Parathyroid adenoma (tissue), 2 donors: ENCODE measurements around the gene SLC11A1.
A peak's percentile ranks its signal among the peaks of the same experiment; 100 is the strongest.

Experiments
- H2AFZ ChIP-seq: fragments of 300-600 bp; sonication (generic); one replicate; pipeline ENCODE4 v1.7.0; 2017; ENCODE audit warnings: antibody characterized with exemption, mild to moderate bottlenecking
- H3K27ac ChIP-seq: fragments of 300-600 bp; sonication (generic); one replicate; pipeline ENCODE4 v1.7.0; 2017
- H3K27me3 ChIP-seq: fragments of 300-600 bp; sonication (generic); one replicate; pipeline ENCODE4 v1.7.0; 2017; ENCODE audit warnings: low read length; ENCODE audit not compliant: control insufficient read depth, insufficient read depth
- H3K36me3 ChIP-seq: fragments of 300-600 bp; sonication (generic); one replicate; pipeline ENCODE4 v1.7.0; 2017; ENCODE audit warnings: low read length; ENCODE audit not compliant: control insufficient read depth, insufficient read depth
- H3K4me1 ChIP-seq: fragments of 300-600 bp; sonication (generic); one replicate; pipeline ENCODE4 v1.7.0; 2017; ENCODE audit warnings: control low read depth
- H3K4me2 ChIP-seq: fragments of 300-600 bp; sonication (generic); one replicate; pipeline ENCODE4 v1.7.0; 2017; ENCODE audit warnings: low read length
- H3K4me3 ChIP-seq: fragments of 300-600 bp; sonication (generic); one replicate; pipeline ENCODE4 v1.7.0; 2017; ENCODE audit warnings: low read depth, low read length
- H3K79me2 ChIP-seq: fragments of 300-600 bp; sonication (generic); one replicate; pipeline ENCODE4 v1.7.0; 2017; ENCODE audit warnings: control low read depth
- H3K9ac ChIP-seq: fragments of 300-600 bp; sonication (generic); one replicate; pipeline ENCODE4 v1.7.0; 2017; ENCODE audit warnings: mild to moderate bottlenecking
- H3K9me3 ChIP-seq: fragments of 300-600 bp; sonication (generic); one replicate; pipeline ENCODE4 v1.7.0; 2017; ENCODE audit warnings: low read length; ENCODE audit not compliant: control insufficient read depth
- TF ChIP-seq, protein P1 (sequence below): fragments of 300-600 bp; sonication (generic); IDR thresholded peaks from one replicate; pipeline ENCODE4 v1.7.0; 2017; ENCODE audit warnings: antibody characterized with exemption, mild to moderate bottlenecking
- donor health status: primary hyperparathyroidism.

The SLC11A1 gene

DNA sequence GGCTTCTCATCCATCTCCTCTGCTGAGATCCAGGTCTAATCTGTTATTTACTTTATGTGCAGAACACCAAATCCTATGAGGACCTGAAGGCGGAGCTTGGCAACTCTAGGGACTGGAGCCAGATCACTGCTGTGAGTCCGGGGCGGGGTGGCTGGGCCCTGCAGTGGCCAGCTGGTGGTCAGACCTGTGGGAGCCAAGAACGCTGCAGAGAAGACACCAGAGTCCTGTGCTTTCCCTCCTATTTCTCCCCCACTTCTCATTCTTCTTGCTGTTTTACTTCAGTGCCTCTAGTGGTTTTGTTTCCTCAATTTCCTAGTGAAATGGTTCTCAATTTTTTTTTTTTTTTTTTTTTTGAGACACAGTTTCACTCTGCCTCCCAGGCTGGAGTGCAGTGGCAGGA lies 56.5 kb downstream of the SLC11A1 start:
- Histone ChIP-seq H3K36me3 (no peaks in the 10 kb centered on the region), H3K79me2 (no peaks in the 10 kb centered on the region), H3K9ac (no peak overlapping the region), H3K9me3 (no peaks in the 10 kb centered on the region), H3K4me3 (no peak overlapping the region), H3K4me2 (no peak overlapping the region), H3K27ac (no peak overlapping the region), H3K27me3 (no peaks in the 10 kb centered on the region), H2AFZ (peak overlapping the region; percentile 22), H3K4me1 (peaks cover 2% of the 10 kb centered on the region)
- TF ChIP-seq, protein P1, sequence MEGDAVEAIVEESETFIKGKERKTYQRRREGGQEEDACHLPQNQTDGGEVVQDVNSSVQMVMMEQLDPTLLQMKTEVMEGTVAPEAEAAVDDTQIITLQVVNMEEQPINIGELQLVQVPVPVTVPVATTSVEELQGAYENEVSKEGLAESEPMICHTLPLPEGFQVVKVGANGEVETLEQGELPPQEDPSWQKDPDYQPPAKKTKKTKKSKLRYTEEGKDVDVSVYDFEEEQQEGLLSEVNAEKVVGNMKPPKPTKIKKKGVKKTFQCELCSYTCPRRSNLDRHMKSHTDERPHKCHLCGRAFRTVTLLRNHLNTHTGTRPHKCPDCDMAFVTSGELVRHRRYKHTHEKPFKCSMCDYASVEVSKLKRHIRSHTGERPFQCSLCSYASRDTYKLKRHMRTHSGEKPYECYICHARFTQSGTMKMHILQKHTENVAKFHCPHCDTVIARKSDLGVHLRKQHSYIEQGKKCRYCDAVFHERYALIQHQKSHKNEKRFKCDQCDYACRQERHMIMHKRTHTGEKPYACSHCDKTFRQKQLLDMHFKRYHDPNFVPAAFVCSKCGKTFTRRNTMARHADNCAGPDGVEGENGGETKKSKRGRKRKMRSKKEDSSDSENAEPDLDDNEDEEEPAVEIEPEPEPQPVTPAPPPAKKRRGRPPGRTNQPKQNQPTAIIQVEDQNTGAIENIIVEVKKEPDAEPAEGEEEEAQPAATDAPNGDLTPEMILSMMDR, result no peak

DNA sequence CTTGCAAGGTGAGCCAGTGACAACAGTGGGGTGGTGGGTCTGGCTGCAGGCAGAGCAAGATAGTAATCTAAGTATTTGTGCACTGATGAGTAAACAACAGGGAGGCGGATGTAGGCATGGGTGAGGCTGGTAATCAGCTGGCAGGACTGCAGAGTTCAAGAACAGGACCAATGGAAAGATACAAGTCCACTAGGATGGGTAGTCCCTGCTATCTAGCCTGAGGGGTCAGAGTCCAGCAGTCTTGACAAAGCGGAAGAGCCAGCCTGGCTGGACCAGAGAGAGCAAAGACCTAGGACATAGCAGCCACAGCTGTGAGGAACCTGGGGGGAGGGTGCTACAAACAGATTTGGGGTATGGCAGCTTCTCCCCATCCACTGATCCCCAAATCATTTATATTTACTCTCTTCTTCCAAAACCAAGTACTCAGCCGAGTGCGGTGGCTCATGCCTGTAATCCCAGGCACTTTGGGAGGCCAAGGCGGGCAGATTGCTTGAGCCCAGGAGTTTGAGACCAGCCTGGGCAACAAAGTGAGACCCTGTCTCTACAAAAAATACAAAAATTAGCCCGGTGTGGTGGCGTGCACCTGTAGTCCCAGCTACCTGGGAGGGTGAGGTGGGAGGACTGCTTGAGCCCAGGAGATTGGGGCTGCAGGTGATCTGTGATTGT lies 62.8 kb downstream of the SLC11A1 start:
- H3K4me2 ChIP-seq, result no peak overlapping the region
- peaks cover 10% of the 10 kb centered on the region for H3K4me1 ChIP-seq
- H3K27ac ChIP-seq, result no peak overlapping the region
- H2AFZ ChIP-seq, result no peak overlapping the region
- H3K4me3 ChIP-seq, result no peak overlapping the region
- H3K9me3 ChIP-seq, result no peaks in the 10 kb centered on the region
- H3K27me3 ChIP-seq, result no peaks in the 10 kb centered on the region
- no peak overlapping the region for H3K9ac ChIP-seq
- TF ChIP-seq, protein P1, result no peak
- H3K79me2 ChIP-seq, result no peaks in the 10 kb centered on the region
- no peaks in the 10 kb centered on the region for H3K36me3 ChIP-seq

DNA sequence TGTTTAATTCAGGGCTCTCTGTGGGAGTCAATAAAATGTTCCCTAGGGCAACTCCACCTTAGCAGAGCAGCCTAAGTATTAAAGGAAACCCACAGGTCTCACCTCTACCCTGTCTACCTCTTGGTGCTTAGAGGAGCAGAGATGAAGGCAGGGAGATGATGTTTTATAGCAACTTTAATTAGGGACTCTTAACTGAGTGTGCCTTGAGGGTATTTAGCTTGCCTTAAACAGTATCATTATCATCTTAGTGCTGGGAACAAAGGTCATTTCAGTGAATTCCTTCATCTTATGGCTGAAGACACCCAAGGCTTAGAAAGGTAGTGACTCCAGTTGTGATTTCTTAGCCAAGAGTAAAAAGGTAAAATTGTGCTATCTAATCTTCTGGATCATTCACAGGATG lies 63.5 kb downstream of the SLC11A1 start:
- Histone ChIP-seq H3K4me2 (no peak overlapping the region), H3K4me3 (no peak overlapping the region), H2AFZ (no peak overlapping the region), H3K4me1 (peaks cover 10% of the 10 kb centered on the region), H3K27me3 (no peaks in the 10 kb centered on the region), H3K36me3 (no peaks in the 10 kb centered on the region), H3K9me3 (no peaks in the 10 kb centered on the region), H3K79me2 (no peaks in the 10 kb centered on the region), H3K27ac (no peak overlapping the region), H3K9ac (no peak overlapping the region)
- TF ChIP-seq, protein P1, result no peak
